ENCODE measurements around the gene DCAF5.

DCAF5 gene

DNA sequence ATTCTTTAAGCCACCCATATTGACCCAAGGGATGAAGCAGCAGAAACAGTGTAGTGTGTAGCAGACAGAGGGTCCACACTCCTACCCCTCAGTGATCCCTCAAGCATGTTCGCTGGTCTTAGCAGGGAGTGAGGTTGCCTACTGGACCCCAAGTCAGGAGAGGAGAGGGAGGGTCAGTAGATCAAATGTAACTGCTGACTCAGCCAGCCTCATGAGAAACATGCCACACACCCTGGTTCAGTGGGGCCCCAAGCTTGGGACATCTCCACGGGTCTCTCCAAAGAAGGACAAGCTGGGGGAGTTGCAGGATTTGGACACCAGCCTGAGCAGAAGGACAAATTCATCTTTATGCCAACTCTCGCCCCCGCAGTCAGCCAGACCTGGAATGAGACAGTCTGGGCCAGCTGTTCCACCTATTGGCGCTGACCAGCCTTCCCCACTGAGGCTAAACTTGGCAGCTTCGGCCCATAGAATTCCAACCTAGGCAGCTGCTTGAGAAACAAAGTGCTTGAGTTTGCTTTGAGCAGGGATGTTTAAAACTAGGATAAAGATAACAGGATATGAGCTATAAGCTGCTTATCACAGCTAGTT lies 107.9 kb downstream of the DCAF5 start:
- Histone ChIP-seq H3K36me3 (ENCODE audit: control insufficient read depth, insufficient read depth, low read length) (no peaks in the 10 kb centered on the region), H3K4me1 (ENCODE audit: control insufficient read depth, insufficient read depth, low read length) (peaks cover 24% of the 10 kb centered on the region), H3K4me3 (ENCODE audit: insufficient read depth, low read depth, low read length) (no peak overlapping the region), H3K9me3 (ENCODE audit: control insufficient read depth, low read length) (no peaks in the 10 kb centered on the region), H3K27me3 (ENCODE audit: control insufficient read depth, insufficient read depth, low read length, poor library complexity, severe bottlenecking) (no peaks in the 10 kb centered on the region), H3K27ac (ENCODE audit: insufficient read depth, low read depth, low read length, poor library complexity, severe bottlenecking) (no peak overlapping the region)
- WGBS, 2 experiments = 93 to 94% methylated on average over 6 of the region's 6 CpGs

- no peak overlapping the region for H3K4me3 ChIP-seq (ENCODE audit: insufficient read depth, low read depth, low read length)
- H3K4me1 ChIP-seq (ENCODE audit: control insufficient read depth, insufficient read depth, low read length) = peaks cover 16% of the 10 kb centered on the region
- H3K27ac ChIP-seq (ENCODE audit: insufficient read depth, low read depth, low read length, poor library complexity, severe bottlenecking) = no peak overlapping the region
- no peaks in the 10 kb centered on the region for H3K27me3 ChIP-seq (ENCODE audit: control insufficient read depth, insufficient read depth, low read length, poor library complexity, severe bottlenecking)
- H3K36me3 ChIP-seq (ENCODE audit: control insufficient read depth, insufficient read depth, low read length) = no peaks in the 10 kb centered on the region
- H3K9me3 ChIP-seq (ENCODE audit: control insufficient read depth, low read length) = no peaks in the 10 kb centered on the region
- WGBS, 2 experiments = 88 to 97% methylated on average over 2 of the region's 2 CpGs
Measured at GRCh38 chr14:69044296-69044695, 108.6 kb downstream of the DCAF5 start.

DNA sequence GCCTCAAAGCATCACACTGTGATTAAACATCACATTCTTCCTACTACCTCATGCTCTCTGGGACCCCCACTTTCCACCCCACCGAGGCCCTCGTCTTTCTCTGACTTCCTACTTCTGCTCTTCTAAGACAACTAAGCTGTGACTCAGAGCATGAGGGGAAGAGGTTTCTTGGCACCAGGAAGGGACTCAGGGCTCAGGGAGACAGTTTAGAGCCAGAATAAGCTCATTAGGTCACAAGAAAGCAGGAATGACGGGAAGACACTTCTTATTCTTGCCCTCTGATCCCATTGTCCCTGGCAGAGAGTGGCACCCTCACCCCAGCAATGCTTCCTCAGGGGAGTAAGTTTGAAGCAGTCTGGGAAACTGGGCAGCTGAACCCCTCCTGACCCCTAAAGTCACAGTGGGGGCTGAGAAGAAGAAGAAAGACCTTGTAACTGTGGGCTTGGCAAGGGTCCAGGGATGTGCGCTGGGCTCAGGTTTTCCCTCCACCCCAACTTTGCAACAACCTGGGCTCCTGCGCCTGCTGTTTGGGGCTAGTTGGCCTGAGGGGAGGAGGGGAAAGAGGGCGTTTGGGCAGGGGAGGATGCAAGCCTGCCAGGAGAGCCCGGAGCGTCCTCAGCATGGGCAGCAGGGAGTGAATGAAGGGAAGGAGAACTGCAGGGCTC lies 109.2 kb downstream of the DCAF5 start:
- WGBS, 2 experiments = 83 to 87% methylated on average over 8 of the region's 8 CpGs
- peaks cover 18% of the 10 kb centered on the region for H3K4me1 ChIP-seq (ENCODE audit: control insufficient read depth, insufficient read depth, low read length)
- H3K4me3 ChIP-seq (ENCODE audit: insufficient read depth, low read depth, low read length) = no peak overlapping the region
- no peaks in the 10 kb centered on the region for H3K27me3 ChIP-seq (ENCODE audit: control insufficient read depth, insufficient read depth, low read length, poor library complexity, severe bottlenecking)
- no peak overlapping the region for H3K27ac ChIP-seq (ENCODE audit: insufficient read depth, low read depth, low read length, poor library complexity, severe bottlenecking)
- no peaks in the 10 kb centered on the region for H3K36me3 ChIP-seq (ENCODE audit: control insufficient read depth, insufficient read depth, low read length)
- no peaks in the 10 kb centered on the region for H3K9me3 ChIP-seq (ENCODE audit: control insufficient read depth, low read length)

- WGBS, 2 experiments = 79 to 82% methylated on average over 10 of the region's 10 CpGs
- no peaks in the 10 kb centered on the region for H3K36me3 ChIP-seq (ENCODE audit: control insufficient read depth, insufficient read depth, low read length)
- no peaks in the 10 kb centered on the region for H3K27me3 ChIP-seq (ENCODE audit: control insufficient read depth, insufficient read depth, low read length, poor library complexity, severe bottlenecking)
- H3K4me3 ChIP-seq (ENCODE audit: insufficient read depth, low read depth, low read length) = no peak overlapping the region
- H3K4me1 ChIP-seq (ENCODE audit: control insufficient read depth, insufficient read depth, low read length) = peaks cover 21% of the 10 kb centered on the region
- H3K9me3 ChIP-seq (ENCODE audit: control insufficient read depth, low read length) = no peaks in the 10 kb centered on the region
- H3K27ac ChIP-seq (ENCODE audit: insufficient read depth, low read depth, low read length, poor library complexity, severe bottlenecking) = no peak overlapping the region
Measured at GRCh38 chr14:69042787-69043444, 110.0 kb downstream of the DCAF5 start.

- Histone ChIP-seq H3K36me3 (ENCODE audit: control insufficient read depth, insufficient read depth, low read length) (no peaks in the 10 kb centered on the region), H3K9me3 (ENCODE audit: control insufficient read depth, low read length) (no peaks in the 10 kb centered on the region), H3K4me3 (ENCODE audit: insufficient read depth, low read depth, low read length) (no peak overlapping the region), H3K27me3 (ENCODE audit: control insufficient read depth, insufficient read depth, low read length, poor library complexity, severe bottlenecking) (no peaks in the 10 kb centered on the region), H3K27ac (ENCODE audit: insufficient read depth, low read depth, low read length, poor library complexity, severe bottlenecking) (no peak overlapping the region), H3K4me1 (ENCODE audit: control insufficient read depth, insufficient read depth, low read length) (peaks cover 21% of the 10 kb centered on the region)
- 84 to 88% methylated on average over 3 of the region's 3 CpGs for WGBS, 2 experiments
Measured at GRCh38 chr14:69042299-69042698, 110.6 kb downstream of the DCAF5 start.

GRCh38 chr14:69041783-69042182 lies 111.1 kb downstream of the DCAF5 start:
- Histone ChIP-seq H3K4me3 (ENCODE audit: insufficient read depth, low read depth, low read length) (no peak overlapping the region), H3K4me1 (ENCODE audit: control insufficient read depth, insufficient read depth, low read length) (peaks cover 21% of the 10 kb centered on the region), H3K27me3 (ENCODE audit: control insufficient read depth, insufficient read depth, low read length, poor library complexity, severe bottlenecking) (no peaks in the 10 kb centered on the region), H3K36me3 (ENCODE audit: control insufficient read depth, insufficient read depth, low read length) (no peaks in the 10 kb centered on the region), H3K9me3 (ENCODE audit: control insufficient read depth, low read length) (no peaks in the 10 kb centered on the region), H3K27ac (ENCODE audit: insufficient read depth, low read depth, low read length, poor library complexity, severe bottlenecking) (no peak overlapping the region)
- 78 to 84% methylated on average over 6 to 7 of the region's 7 CpGs for WGBS, 2 experiments

DNA sequence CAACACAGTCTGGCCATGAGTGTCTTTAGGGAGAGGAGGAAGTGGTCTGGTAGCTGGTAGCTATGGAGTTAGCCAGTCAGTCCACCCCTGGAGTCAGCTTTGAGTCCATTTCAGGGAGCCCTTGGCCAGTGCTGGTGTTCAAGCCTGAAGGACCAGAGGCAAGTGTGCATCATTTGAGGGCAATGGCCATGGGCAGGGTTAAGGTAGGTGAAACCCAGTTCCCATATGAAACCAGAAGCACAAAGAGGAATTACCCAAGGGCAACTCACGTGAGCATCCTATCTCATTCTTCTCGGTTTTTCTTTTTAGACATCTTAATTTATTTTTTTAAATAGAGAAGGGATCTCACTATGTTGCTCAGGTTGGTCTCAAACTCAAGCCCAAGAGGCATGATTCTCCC lies 112.6 kb downstream of the DCAF5 start:
- 76 to 80% methylated on average over 1 to 2 of the region's 2 CpGs for WGBS, 2 experiments
- peaks cover 14% of the 10 kb centered on the region for H3K4me1 ChIP-seq (ENCODE audit: control insufficient read depth, insufficient read depth, low read length)
- H3K27ac ChIP-seq (ENCODE audit: insufficient read depth, low read depth, low read length, poor library complexity, severe bottlenecking) = no peak overlapping the region
- no peak overlapping the region for H3K4me3 ChIP-seq (ENCODE audit: insufficient read depth, low read depth, low read length)
- no peaks in the 10 kb centered on the region for H3K36me3 ChIP-seq (ENCODE audit: control insufficient read depth, insufficient read depth, low read length)
- no peaks in the 10 kb centered on the region for H3K9me3 ChIP-seq (ENCODE audit: control insufficient read depth, low read length)
- no peaks in the 10 kb centered on the region for H3K27me3 ChIP-seq (ENCODE audit: control insufficient read depth, insufficient read depth, low read length, poor library complexity, severe bottlenecking)

GRCh38 chr14:69039288-69039628 lies 113.7 kb downstream of the DCAF5 start:
- peaks cover 11% of the 10 kb centered on the region for H3K4me1 ChIP-seq (ENCODE audit: control insufficient read depth, insufficient read depth, low read length)
- H3K9me3 ChIP-seq (ENCODE audit: control insufficient read depth, low read length) = no peaks in the 10 kb centered on the region
- no peak overlapping the region for H3K4me3 ChIP-seq (ENCODE audit: insufficient read depth, low read depth, low read length)
- H3K27me3 ChIP-seq (ENCODE audit: control insufficient read depth, insufficient read depth, low read length, poor library complexity, severe bottlenecking) = no peaks in the 10 kb centered on the region
- H3K36me3 ChIP-seq (ENCODE audit: control insufficient read depth, insufficient read depth, low read length) = no peaks in the 10 kb centered on the region
- H3K27ac ChIP-seq (ENCODE audit: insufficient read depth, low read depth, low read length, poor library complexity, severe bottlenecking) = no peak overlapping the region

DNA sequence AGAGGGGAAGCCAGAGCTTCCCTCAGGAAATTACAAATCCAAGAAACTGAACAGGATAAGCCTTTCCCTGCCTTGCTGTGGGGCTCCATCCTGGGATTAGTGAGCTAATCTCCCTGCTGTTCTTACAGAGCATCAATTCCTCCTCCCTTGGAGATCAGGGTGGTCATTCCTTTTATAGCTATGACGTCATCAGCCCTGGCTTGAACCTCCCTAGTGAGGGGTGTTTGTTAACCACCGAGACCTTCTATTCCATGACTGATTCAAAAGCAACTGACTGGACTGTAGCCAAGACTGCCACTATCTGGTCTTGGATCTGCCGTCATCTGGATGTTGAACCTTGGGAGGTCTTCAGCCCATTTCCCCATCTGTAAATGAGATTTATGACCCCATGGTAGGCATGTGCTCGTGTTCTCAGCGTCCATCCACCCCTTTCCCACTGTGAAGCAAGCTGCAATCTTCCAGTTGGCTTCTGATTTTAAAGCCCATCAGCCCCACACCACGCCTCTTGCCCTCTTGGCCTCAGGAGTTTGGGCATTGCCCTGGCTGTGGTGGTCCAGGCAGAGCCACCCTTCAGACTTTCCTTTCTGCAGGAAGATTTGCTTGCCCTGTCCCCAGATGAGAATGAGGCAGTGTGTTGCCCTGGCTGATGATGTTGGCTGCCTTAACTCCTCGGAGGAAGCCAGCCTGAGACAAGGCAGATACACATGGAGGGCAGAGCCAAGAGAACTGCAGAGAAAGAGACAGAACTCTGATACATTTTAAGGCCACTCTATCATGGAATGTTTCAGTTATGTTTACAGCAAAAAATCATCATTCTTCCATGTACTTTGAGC lies 114.2 kb downstream of the DCAF5 start:
- Histone ChIP-seq H3K4me1 (ENCODE audit: control insufficient read depth, insufficient read depth, low read length) (peaks cover 11% of the 10 kb centered on the region), H3K27me3 (ENCODE audit: control insufficient read depth, insufficient read depth, low read length, poor library complexity, severe bottlenecking) (no peaks in the 10 kb centered on the region), H3K36me3 (ENCODE audit: control insufficient read depth, insufficient read depth, low read length) (no peaks in the 10 kb centered on the region), H3K4me3 (ENCODE audit: insufficient read depth, low read depth, low read length) (no peak overlapping the region), H3K9me3 (ENCODE audit: control insufficient read depth, low read length) (no peaks in the 10 kb centered on the region), H3K27ac (ENCODE audit: insufficient read depth, low read depth, low read length, poor library complexity, severe bottlenecking) (no peak overlapping the region)
- WGBS, 2 experiments = 73 to 76% methylated on average over 7 of the region's 7 CpGs
